HEK293 (cell line): ENCODE data around the gene MGMT.

Experiments
- CTCF ChIA-PET: fragments of 350-600 bp; formaldehyde crosslinking; extraction: SDS; loops from one replicate; lab custom pipeline; 2021; ENCODE audit warnings: antibody characterized with exemption; lab: Yijun Ruan, JAX
- POLR2A ChIA-PET: fragments of 300-600 bp; formaldehyde crosslinking; extraction: SDS; loops from one replicate; lab custom pipeline; 2020; ENCODE audit warnings: antibody characterized with exemption, inconsistent platforms; lab: Yijun Ruan, JAX
- H3K27ac ChIP-seq: fragments of 200-500 bp; sonication (Bioruptor generic); 2 replicates; pipeline ENCODE4 v1.5.1; 2014; ENCODE audit warnings: low read depth, low read length, control low read depth, inconsistent platforms; ENCODE audit errors: extremely low read depth
- H3K36me3 ChIP-seq, 2 experiments: fragments of 200-500 bp in 1 of 2; sonication (Bioruptor generic) in 1 of 2; 1 replicate in 1 of 2; 2 replicates in 1 of 2; pipeline ENCODE4 v1.5.1; 2014 to 2017; ENCODE audit warnings: inconsistent platforms in 2 of 2, low read length in 2 of 2; ENCODE audit not compliant: control insufficient read depth in 2 of 2, insufficient read depth in 1 of 2
- H3K4me1 ChIP-seq: fragments of 200-500 bp; sonication (Bioruptor generic); 2 replicates; pipeline ENCODE4 v1.5.1; 2014; ENCODE audit warnings: mild to moderate bottlenecking, low read length, inconsistent platforms; ENCODE audit not compliant: control insufficient read depth, insufficient read depth
- H3K4me3 ChIP-seq: 2 replicates; pipeline ENCODE4 v1.5.1; 2011; ENCODE audit warnings: low read depth, mild to moderate bottlenecking, control low read depth, low read length, moderate library complexity
- H3K9me3 ChIP-seq: fragments of 200-500 bp; sonication (Bioruptor generic); 2 replicates; pipeline ENCODE4 v1.5.1; 2014; ENCODE audit warnings: low read depth, low read length, inconsistent platforms; ENCODE audit not compliant: control insufficient read depth, insufficient read depth
- GLI2 ChIP-seq: fragments of 450-650 bp; formaldehyde crosslinking; IDR thresholded peaks from 2 replicates; pipeline ENCODE4; 2017; ENCODE audit warnings: missing biosample characterization, missing genetic modification characterization, low read depth, borderline replicate concordance
- MEIS1 ChIP-seq: sonication (generic); formaldehyde crosslinking; IDR thresholded peaks from 2 replicates; pipeline ENCODE4 v1.8.1; 2022; ENCODE audit warnings: missing genetic modification reagents, mild to moderate bottlenecking, borderline replicate concordance
- YY1 ChIP-seq: fragments of 450-650 bp; formaldehyde crosslinking; IDR thresholded peaks from 2 replicates; pipeline ENCODE4 v1.5.1; 2018; ENCODE audit warnings: missing biosample characterization, missing genetic modification characterization
- ZBTB17 ChIP-seq: fragments of 450-650 bp; formaldehyde crosslinking; IDR thresholded peaks from 2 replicates; pipeline ENCODE4 v1.5.1; 2016; ENCODE audit warnings: missing biosample characterization, missing genetic modification characterization
- ZNF174 ChIP-seq: fragments of 450-650 bp; formaldehyde crosslinking; IDR thresholded peaks from 2 replicates; pipeline ENCODE4 v1.5.0; 2017; ENCODE audit warnings: missing biosample characterization, mild to moderate bottlenecking, missing genetic modification characterization
- ZNF202 ChIP-seq: fragments of 450-650 bp; formaldehyde crosslinking; IDR thresholded peaks from 2 replicates; pipeline ENCODE4 v1.5.1; 2016; ENCODE audit warnings: missing biosample characterization, missing genetic modification characterization, borderline replicate concordance
- ZNF239 ChIP-seq: fragments of 450-650 bp; formaldehyde crosslinking; IDR thresholded peaks from 2 replicates; pipeline ENCODE4 v1.5.1; 2016; ENCODE audit warnings: missing biosample characterization, missing genetic modification characterization
- ZNF423 ChIP-seq: fragments of 450-650 bp; formaldehyde crosslinking; IDR thresholded peaks from 2 replicates; pipeline ENCODE4 v1.5.1; 2016; ENCODE audit warnings: missing biosample characterization, missing genetic modification characterization
- ZNF426 ChIP-seq: fragments of 450-650 bp; formaldehyde crosslinking; IDR thresholded peaks from 2 replicates; pipeline ENCODE4 v1.5.1; 2017; ENCODE audit warnings: missing biosample characterization, missing genetic modification characterization, mild to moderate bottlenecking, inconsistent platforms, moderate library complexity
- ZNF48 ChIP-seq: fragments of 450-650 bp; formaldehyde crosslinking; IDR thresholded peaks from 2 replicates; pipeline ENCODE4 v1.5.1; 2016; ENCODE audit warnings: missing biosample characterization, missing genetic modification characterization
- ZNF510 ChIP-seq: fragments of 450-650 bp; formaldehyde crosslinking; IDR thresholded peaks from 2 replicates; pipeline ENCODE4 v1.5.1; 2018; ENCODE audit warnings: mild to moderate bottlenecking, missing genetic modification characterization, missing biosample characterization; ENCODE audit not compliant: insufficient replicate concordance
- ZNF544 ChIP-seq: fragments of 450-650 bp; formaldehyde crosslinking; IDR thresholded peaks from 2 replicates; pipeline ENCODE4 v1.5.0; 2017; ENCODE audit warnings: missing biosample characterization, missing genetic modification characterization
- ZNF561 ChIP-seq: fragments of 450-650 bp; IDR thresholded peaks from 2 replicates; pipeline ENCODE4 v1.5.1; 2018; ENCODE audit warnings: missing biosample characterization, missing genetic modification characterization, borderline replicate concordance
- ZNF571 ChIP-seq: fragments of 450-650 bp; formaldehyde crosslinking; IDR thresholded peaks from 2 replicates; pipeline ENCODE4 v1.5.0; 2017; ENCODE audit warnings: missing biosample characterization, missing genetic modification characterization
- ZNF670 ChIP-seq: fragments of 450-650 bp; formaldehyde crosslinking; IDR thresholded peaks from 2 replicates; pipeline ENCODE4 v1.5.1; 2016; ENCODE audit warnings: missing biosample characterization, missing genetic modification characterization, low read depth
- ZNF701 ChIP-seq: fragments of 450-650 bp; formaldehyde crosslinking; IDR thresholded peaks from 2 replicates; pipeline ENCODE4 v1.5.1; 2016; ENCODE audit warnings: missing biosample characterization, missing genetic modification characterization
- TF ChIP-seq, protein P1 (sequence below): fragments of 450-650 bp; formaldehyde crosslinking; IDR thresholded peaks from 2 replicates; pipeline ENCODE4 v1.5.1; 2016; ENCODE audit warnings: missing biosample characterization, missing genetic modification characterization
- TF ChIP-seq, protein P2 (sequence below): IDR thresholded peaks from 2 replicates; pipeline ENCODE4 v1.6.1; 2011; ENCODE audit warnings: mild to moderate bottlenecking, low read depth, low read length, borderline replicate concordance

Gene MGMT

DNA sequence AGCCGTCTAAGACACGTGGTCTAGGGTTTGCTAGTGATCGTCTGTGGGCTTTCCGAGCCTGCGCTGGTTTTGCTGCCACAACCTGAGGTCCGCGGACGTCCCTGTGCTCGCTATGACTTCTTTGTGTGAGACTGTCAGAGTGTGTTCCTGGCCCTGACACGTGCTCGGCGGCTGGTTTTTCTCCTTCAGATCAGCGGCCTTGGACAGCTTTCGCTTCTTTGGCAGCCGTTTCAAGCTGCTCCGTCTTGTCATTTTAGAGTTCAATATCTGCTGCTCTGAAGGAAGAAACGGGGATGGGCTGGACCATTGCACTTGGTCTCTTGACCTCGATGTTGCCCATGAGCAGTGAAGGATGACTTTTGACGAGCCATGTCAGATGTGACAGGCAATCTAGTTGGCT, 147.3 kb downstream of the MGMT start:
- POLR2A ChIA-PET = no interaction called here
- Histone ChIP-seq H3K9me3 (no peaks in the 10 kb centered on the region), H3K36me3 (no peaks in the 10 kb centered on the region), H3K27ac (no peak overlapping the region), H3K4me1 (no peaks in the 10 kb centered on the region), H3K4me3 (no peak overlapping the region)
- no peak for TF ChIP-seq YY1 (tag by site-specific recombination)
- no peak for TF ChIP-seq GLI2 (tag by site-specific recombination)
- no peak for TF ChIP-seq ZNF701 (tag by site-specific recombination)
- no peak for TF ChIP-seq ZNF561 (tag by site-specific recombination)
- TF ChIP-seq ZBTB17 (tag by site-specific recombination) = no peak
- no peak for TF ChIP-seq ZNF670
- TF ChIP-seq MEIS1 (CRISPR knock-in tag) = no peak
- TF ChIP-seq ZNF571 (tag by site-specific recombination) = no peak
- CTCF ChIA-PET = no interaction called here

- TF ChIP-seq ZNF174 (tag by site-specific recombination) (no peak), ZNF48 (no peak), ZNF544 (tag by site-specific recombination) (no peak)
- TF ChIP-seq, protein P1, sequence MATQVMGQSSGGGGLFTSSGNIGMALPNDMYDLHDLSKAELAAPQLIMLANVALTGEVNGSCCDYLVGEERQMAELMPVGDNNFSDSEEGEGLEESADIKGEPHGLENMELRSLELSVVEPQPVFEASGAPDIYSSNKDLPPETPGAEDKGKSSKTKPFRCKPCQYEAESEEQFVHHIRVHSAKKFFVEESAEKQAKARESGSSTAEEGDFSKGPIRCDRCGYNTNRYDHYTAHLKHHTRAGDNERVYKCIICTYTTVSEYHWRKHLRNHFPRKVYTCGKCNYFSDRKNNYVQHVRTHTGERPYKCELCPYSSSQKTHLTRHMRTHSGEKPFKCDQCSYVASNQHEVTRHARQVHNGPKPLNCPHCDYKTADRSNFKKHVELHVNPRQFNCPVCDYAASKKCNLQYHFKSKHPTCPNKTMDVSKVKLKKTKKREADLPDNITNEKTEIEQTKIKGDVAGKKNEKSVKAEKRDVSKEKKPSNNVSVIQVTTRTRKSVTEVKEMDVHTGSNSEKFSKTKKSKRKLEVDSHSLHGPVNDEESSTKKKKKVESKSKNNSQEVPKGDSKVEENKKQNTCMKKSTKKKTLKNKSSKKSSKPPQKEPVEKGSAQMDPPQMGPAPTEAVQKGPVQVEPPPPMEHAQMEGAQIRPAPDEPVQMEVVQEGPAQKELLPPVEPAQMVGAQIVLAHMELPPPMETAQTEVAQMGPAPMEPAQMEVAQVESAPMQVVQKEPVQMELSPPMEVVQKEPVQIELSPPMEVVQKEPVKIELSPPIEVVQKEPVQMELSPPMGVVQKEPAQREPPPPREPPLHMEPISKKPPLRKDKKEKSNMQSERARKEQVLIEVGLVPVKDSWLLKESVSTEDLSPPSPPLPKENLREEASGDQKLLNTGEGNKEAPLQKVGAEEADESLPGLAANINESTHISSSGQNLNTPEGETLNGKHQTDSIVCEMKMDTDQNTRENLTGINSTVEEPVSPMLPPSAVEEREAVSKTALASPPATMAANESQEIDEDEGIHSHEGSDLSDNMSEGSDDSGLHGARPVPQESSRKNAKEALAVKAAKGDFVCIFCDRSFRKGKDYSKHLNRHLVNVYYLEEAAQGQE (tag by site-specific recombination) = peak; percentile 43; the same call in 1 of the 2 replicates
- Histone ChIP-seq H3K27ac (no peak overlapping the region), H3K9me3 (no peaks in the 10 kb centered on the region), H3K36me3 (no peaks in the 10 kb centered on the region), H3K4me3 (no peak overlapping the region), H3K4me1 (no peaks in the 10 kb centered on the region)
- ChIA-PET CTCF (no interaction called here), POLR2A (no interaction called here)
These were observed 148.3 kb downstream of the MGMT start for GRCh38 chr10:129615381-129615780.

DNA sequence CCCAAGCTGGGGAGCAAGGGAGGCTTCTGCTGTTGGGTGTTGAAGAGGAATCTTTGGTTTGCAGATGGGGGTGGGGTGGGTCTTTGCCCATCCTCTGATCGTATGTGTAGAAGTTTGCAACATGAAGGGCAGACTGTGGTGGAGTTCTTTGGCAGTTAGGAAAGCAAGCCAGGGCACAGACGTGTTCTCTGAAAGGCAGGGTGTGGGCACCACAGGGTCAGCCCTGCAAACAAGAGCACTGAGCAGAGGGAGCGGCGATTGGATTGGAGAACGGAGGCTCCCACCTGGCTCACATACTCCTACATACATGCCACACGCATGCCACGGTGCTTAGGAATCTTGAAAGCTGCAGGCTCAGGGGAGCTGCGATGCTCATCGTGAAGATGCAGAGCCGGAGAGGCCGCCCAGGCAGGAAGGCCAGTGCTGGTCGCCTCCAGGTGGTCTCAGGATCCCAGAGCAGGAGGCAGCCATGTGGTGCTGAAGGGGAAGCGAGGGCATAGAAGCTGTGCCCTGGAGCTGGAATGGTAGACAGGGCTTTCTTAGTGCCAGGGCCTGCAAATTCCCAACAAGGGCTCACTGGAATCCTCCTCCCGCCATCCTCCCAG, 149.0 kb downstream of the MGMT start:
- POLR2A ChIA-PET = no interaction called here

More for the DNA sequence above, 149.0 kb downstream of the MGMT start:
- Histone ChIP-seq H3K4me1 (no peaks in the 10 kb centered on the region), H3K36me3 (no peaks in the 10 kb centered on the region), H3K27ac (no peak overlapping the region), H3K9me3 (no peaks in the 10 kb centered on the region), H3K4me3 (no peak overlapping the region)
- TF ChIP-seq ZNF239 (tag by site-specific recombination) (no peak), ZNF426 (tag by site-specific recombination) (no peak), ZNF202 (no peak), ZNF423 (tag by site-specific recombination) (no peak), ZNF510 (tag by site-specific recombination) (no peak)
- TF ChIP-seq, protein P2, sequence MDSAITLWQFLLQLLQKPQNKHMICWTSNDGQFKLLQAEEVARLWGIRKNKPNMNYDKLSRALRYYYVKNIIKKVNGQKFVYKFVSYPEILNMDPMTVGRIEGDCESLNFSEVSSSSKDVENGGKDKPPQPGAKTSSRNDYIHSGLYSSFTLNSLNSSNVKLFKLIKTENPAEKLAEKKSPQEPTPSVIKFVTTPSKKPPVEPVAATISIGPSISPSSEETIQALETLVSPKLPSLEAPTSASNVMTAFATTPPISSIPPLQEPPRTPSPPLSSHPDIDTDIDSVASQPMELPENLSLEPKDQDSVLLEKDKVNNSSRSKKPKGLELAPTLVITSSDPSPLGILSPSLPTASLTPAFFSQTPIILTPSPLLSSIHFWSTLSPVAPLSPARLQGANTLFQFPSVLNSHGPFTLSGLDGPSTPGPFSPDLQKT = no peak
- CTCF ChIA-PET = no interaction called here
